GM12873 (cell line): ENCODE measurements around the gene ABHD6.

Source experiments
- TF ChIP-seq, protein P1 (sequence below): IDR thresholded peaks from 2 replicates; pipeline ENCODE4 v1.5.1; 2012; ENCODE audit warnings: low read depth, mild to moderate bottlenecking, moderate library complexity, low read length, control low read depth; ENCODE audit not compliant: insufficient read depth; ENCODE audit errors: missing control alignments

Gene ABHD6

DNA sequence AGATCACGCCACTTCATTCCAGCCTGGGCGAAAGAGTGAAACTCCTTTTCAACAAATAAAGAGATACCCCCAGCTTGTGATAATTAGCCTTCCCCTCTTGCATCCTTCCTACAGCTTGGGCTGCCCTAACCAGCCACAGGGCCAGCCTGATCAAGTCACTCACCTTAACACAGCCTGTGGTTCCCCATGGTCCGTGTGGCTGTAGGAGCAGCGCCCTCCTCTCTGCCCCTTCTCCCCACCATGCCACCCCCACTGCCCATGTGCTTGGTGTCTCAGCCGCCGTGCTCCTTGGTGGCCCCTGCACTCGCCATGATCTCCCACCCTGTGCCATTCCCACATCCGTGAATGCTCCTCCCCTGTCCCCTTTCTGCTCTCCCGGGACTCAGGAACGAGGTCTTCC, 55.3 kb downstream of the ABHD6 start:
- TF ChIP-seq, protein P1, sequence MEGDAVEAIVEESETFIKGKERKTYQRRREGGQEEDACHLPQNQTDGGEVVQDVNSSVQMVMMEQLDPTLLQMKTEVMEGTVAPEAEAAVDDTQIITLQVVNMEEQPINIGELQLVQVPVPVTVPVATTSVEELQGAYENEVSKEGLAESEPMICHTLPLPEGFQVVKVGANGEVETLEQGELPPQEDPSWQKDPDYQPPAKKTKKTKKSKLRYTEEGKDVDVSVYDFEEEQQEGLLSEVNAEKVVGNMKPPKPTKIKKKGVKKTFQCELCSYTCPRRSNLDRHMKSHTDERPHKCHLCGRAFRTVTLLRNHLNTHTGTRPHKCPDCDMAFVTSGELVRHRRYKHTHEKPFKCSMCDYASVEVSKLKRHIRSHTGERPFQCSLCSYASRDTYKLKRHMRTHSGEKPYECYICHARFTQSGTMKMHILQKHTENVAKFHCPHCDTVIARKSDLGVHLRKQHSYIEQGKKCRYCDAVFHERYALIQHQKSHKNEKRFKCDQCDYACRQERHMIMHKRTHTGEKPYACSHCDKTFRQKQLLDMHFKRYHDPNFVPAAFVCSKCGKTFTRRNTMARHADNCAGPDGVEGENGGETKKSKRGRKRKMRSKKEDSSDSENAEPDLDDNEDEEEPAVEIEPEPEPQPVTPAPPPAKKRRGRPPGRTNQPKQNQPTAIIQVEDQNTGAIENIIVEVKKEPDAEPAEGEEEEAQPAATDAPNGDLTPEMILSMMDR = no peak

DNA sequence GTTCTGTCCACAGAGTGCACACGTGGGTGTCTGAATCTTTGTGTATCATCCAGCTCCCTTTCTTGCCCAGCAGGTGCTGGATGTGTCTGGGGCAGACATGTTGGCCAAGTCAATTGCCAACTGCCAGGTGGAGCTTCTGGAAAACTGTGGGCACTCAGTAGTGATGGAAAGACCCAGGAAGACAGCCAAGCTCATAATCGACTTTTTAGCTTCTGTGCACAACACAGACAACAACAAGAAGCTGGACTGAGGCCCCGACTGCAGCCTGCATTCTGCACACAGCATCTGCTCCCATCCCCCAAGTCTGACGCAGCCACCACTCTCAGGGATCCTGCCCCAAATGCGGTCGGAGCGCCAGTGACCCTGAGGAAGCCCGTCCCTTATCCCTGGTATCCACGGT, 55.9 kb downstream of the ABHD6 start:
- TF ChIP-seq, protein P1 = no peak

DNA sequence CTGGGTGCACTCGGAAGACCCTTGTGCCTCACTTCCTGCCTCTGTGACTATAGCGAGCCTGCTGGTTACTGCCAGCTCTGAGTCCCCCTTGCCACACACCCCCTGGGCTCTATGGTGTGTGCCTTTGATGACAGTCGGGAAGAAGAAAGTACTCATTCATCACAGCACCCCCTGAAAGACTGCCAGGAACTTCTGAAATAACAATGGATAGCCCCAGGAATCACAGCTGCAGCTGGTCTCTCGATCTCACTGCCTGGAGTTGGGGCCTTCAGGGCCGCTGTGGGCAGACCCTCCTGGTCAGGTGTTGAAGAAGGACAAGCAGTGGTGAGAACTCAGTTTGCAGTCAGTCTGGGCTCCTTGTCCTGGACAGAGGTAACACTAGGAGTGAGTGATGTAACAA, 58.7 kb downstream of the ABHD6 start:
- TF ChIP-seq, protein P1 = no peak

DNA sequence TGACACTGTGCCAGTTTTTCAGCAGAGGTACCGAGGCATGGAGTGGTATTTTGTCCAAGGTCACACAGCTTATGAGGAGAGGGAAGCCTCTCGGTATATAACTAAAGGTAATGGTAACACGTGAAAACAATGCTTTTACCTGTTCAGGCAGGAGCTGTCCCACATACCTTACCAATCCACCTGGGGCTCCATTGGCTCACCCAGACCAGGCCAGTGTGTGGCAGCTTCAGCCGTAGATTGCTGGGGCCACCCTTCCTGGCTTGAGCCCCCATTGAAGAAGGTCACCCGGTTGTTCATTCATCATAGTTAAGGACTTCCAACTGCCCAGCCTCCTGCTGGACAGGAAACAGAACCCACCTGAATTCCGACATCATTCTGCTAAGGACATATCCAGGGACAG, 59.3 kb downstream of the ABHD6 start:
- TF ChIP-seq, protein P1 = no peak

DNA sequence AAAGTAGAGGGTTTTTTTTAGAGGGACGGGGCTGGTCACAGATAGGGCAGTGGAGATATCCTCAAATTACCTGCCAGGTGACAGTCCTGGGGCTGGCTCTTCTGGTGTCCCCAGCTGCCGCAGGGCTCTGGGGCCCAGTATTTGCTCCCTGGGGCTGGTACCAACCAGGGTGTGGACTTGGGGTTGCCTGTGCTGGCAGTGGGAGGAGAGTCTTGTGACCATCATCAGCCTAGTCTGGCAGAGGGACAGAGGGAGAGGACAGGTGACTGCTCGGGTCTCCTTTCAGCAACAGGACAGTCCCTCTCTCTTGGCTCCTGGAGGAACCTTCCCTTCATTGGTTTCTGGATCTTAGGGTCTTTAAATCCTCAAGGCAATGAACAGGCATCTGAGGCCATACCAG, 60.6 kb downstream of the ABHD6 start:
- TF ChIP-seq, protein P1 = no peak

DNA sequence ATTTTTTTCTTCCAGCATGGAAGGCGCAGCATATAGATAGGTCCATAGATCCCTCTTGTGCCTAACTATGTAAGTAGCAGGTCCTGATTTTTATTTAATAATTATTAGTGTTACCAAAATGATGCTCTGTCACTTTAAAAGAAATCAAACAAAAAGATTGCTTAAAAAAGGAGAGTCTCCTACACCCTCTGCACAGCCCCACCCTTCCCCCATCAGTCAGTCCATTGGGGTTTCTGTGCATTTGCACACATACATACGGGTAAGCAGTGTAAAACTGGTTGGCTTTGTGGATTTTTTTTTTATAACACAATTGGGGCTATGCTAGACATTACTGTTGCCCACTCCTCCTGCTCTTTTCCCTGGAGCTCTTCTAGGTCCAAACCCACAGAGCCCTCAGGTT, 61.5 kb downstream of the ABHD6 start:
- TF ChIP-seq, protein P1 = no peak

DNA sequence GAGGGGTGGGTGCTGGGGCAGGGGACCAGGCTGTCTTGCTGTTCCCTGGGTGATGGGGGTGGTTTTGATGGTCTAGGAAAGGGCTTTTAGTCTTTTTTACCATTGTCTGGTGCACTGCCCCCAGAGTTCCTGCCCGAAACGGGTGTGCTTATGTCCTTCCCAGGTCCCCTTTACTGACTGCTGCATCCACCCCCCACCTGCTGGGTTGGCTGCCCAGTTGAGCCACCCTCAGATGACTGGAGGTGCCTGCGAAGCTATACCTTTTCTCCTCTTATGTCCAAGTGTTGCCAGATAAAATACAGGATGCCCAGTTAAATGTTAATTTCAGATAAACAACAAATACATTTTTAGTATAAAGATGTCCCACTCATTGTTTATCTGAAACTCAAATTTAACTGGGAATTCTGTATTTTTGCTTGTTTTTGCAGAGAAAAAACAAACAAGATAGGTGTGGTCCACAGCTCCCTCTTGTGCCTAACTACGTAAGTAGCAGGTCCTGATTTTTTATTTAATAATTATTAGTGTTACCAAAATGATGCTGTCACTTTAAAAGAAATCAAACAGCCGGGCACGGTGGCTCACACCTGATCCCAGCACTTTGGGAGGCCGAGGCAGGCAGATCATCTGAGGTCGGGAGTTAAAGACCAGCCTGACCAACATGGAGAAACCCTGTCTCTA, 62.4 kb downstream of the ABHD6 start:
- TF ChIP-seq, protein P1 = peak; percentile 54
